Cardiac muscle cell (in vitro differentiated cells and primary cell): ENCODE results near the gene ARV1. TPM values are rescaled to one million over a fixed set of nuclear protein-coding genes. Genes with fewer than 3 reads are reported as not detected.

Source experiments
- DNase-seq, 2 donors: peaks; one replicate each; pipeline versions ENCODE4 v3.0.0 to v3.0.0-alpha.2; 2010 to 2017; ENCODE audit warnings: low read depth in 1 of 2, low spot score in 1 of 2
- H3K27ac ChIP-seq: fragments of 200-600 bp; sonication (generic); 2 replicates; pipeline ENCODE4 v1.5.1; 2016
- H3K27me3 ChIP-seq: fragments of 200-600 bp; sonication (generic); 2 replicates; pipeline ENCODE4 v1.6.0; 2016; ENCODE audit warnings: control low read depth
- H3K36me3 ChIP-seq: fragments of 200-600 bp; sonication (generic); 2 replicates; pipeline ENCODE4 v1.5.1; 2016; ENCODE audit warnings: control low read depth
- H3K4me1 ChIP-seq: fragments of 200-600 bp; sonication (generic); 2 replicates; pipeline ENCODE4 v1.8.1; 2017; ENCODE audit warnings: low read depth, mild to moderate bottlenecking, mixed run types
- H3K4me3 ChIP-seq: fragments of 200-600 bp; sonication (generic); 2 replicates; pipeline ENCODE4 v1.5.1; 2016; ENCODE audit warnings: mild to moderate bottlenecking
- H3K9me3 ChIP-seq: fragments of 200-600 bp; sonication (generic); 2 replicates; pipeline ENCODE4 v1.5.1; 2017; ENCODE audit warnings: low read depth, mild to moderate bottlenecking, control low read depth
- CTCF ChIP-seq: IDR thresholded peaks from 2 replicates; pipeline ENCODE4 v1.5.1; 2012; ENCODE audit warnings: low read depth, mild to moderate bottlenecking, low read length
- polyA plus RNA-seq: library from polyadenylated mRNA; unstranded; fragments of >200 nt; fragmentation: Nextera tagmentation; extraction: Ambion mirVana; gene quantifications from 2 replicates; pipeline ENCODE4 v1.2.1, GENCODE V29; 2016
- total RNA-seq: library from RNA; depleted of rRNA; stranded (reverse); fragments of >200 nt; gene quantifications from 2 replicates; pipeline ENCODE4 v1.2.3, GENCODE V29; 2016

The ARV1 gene
- total and polyA plus RNA-seq, 2 experiments from 2014 or later = 21.1 to 40.3 TPM

- Histone ChIP-seq H3K4me3 (no peak overlapping the region), H3K27me3 (no peaks in the 10 kb centered on the region), H3K9me3 (no peaks in the 10 kb centered on the region), H3K36me3 (peaks cover 5% of the 10 kb centered on the region), H3K4me1 (peaks cover 6% of the 10 kb centered on the region), H3K27ac (no peak overlapping the region)
- DNase-seq = no peak
- TF ChIP-seq CTCF = no peak
These were observed 1.8 kb upstream of the ARV1 start for GRCh38 chr1:230976825-230977747.

GRCh38 chr1:230977761-230978490 is 968 bp upstream of the ARV1 start:
- TF ChIP-seq CTCF = no peak

GRCh38 chr1:230979389-230979716 is 459 bp downstream of the ARV1 start:
- H3K27me3 ChIP-seq = no peaks in the 10 kb centered on the region

More at GRCh38 chr1:230977761-230978490, 968 bp upstream of the ARV1 start:
- Histone ChIP-seq H3K27me3 (no peaks in the 10 kb centered on the region), H3K4me1 (peaks cover 6% of the 10 kb centered on the region), H3K36me3 (peaks cover 5% of the 10 kb centered on the region), H3K9me3 (no peaks in the 10 kb centered on the region), H3K4me3 (peak overlapping the region; percentile 92), H3K27ac (peak overlapping the region; percentile 63)
- peak; percentile 16 to 61 for DNase-seq

GRCh38 chr1:230979952-230980351 is 1.1 kb downstream of the ARV1 start:
- no peak for TF ChIP-seq CTCF
- peaks cover 6% of the 10 kb centered on the region for H3K4me1 ChIP-seq
- peak overlapping the region; percentile 92 for H3K4me3 ChIP-seq
- no peaks in the 10 kb centered on the region for H3K27me3 ChIP-seq
- no peaks in the 10 kb centered on the region for H3K9me3 ChIP-seq
- DNase-seq = no peak
- H3K27ac ChIP-seq = no peak overlapping the region
- H3K36me3 ChIP-seq = peaks cover 5% of the 10 kb centered on the region

More at GRCh38 chr1:230979389-230979716, 459 bp downstream of the ARV1 start:
- H3K4me3 ChIP-seq = peak overlapping the region; percentile 92
- H3K9me3 ChIP-seq = no peaks in the 10 kb centered on the region
- H3K4me1 ChIP-seq = peaks cover 6% of the 10 kb centered on the region
- peaks cover 5% of the 10 kb centered on the region for H3K36me3 ChIP-seq
- no peak for TF ChIP-seq CTCF
- DNase-seq = no peak
- peak overlapping the region; percentile 1 for H3K27ac ChIP-seq

- Histone ChIP-seq H3K9me3 (no peaks in the 10 kb centered on the region), H3K36me3 (no peaks in the 10 kb centered on the region), H3K4me1 (peaks cover 9% of the 10 kb centered on the region), H3K4me3 (no peak overlapping the region), H3K27me3 (no peaks in the 10 kb centered on the region), H3K27ac (no peak overlapping the region)
- TF ChIP-seq CTCF = no peak
- peak in 1 of 2 donors; percentile 64 for DNase-seq
These were observed 3.8 kb downstream of the ARV1 start for GRCh38 chr1:230982696-230983095.
